GM12891 (cell line): ENCODE measurements around the gene CLIC1.

Experiments
- PAX5 ChIP-seq: IDR thresholded peaks from 2 replicates; pipeline ENCODE4 v1.6.1; 2011; ENCODE audit warnings: low read length, moderate library complexity, mild to moderate bottlenecking; ENCODE audit not compliant: insufficient read depth, severe bottlenecking
- POLR2A ChIP-seq: IDR thresholded peaks from 2 replicates; pipeline ENCODE4 v1.6.1; 2011; ENCODE audit warnings: low read depth, low read length, control low read depth
- POLR2AphosphoS5 ChIP-seq: IDR thresholded peaks from 2 replicates; pipeline ENCODE4 v1.6.1; 2011; ENCODE audit warnings: low read depth, low read length, control low read depth
- POU2F2 ChIP-seq: IDR thresholded peaks from 2 replicates; pipeline ENCODE4 v1.6.1; 2011; ENCODE audit warnings: low read depth, mild to moderate bottlenecking, control low read depth, low read length, moderate library complexity
- SPI1 ChIP-seq: IDR thresholded peaks from 2 replicates; pipeline ENCODE4 v1.6.1; 2011; ENCODE audit warnings: low read depth, low read length, control low read depth
- TAF1 ChIP-seq: IDR thresholded peaks from 2 replicates; pipeline ENCODE4 v1.6.1; 2011; ENCODE audit warnings: low read depth, low read length, control low read depth

- TF ChIP-seq POLR2AphosphoS5 (no peak), POLR2A (no peak), TAF1 (no peak), SPI1 (no peak), PAX5 (no peak), POU2F2 (no peak)
Observed at GRCh38 chr6:31733734-31734133, 2.6 kb downstream of the CLIC1 start.
